ENCODE data around the gene CYB5A.
"Not testable (repeated sequence)": the region's sequence is repeated elsewhere in the genome, so short reads cannot be mapped to it uniquely, and the experiment has no call there.

CYB5A gene, protein sequence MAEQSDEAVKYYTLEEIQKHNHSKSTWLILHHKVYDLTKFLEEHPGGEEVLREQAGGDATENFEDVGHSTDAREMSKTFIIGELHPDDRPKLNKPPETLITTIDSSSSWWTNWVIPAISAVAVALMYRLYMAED

DNA sequence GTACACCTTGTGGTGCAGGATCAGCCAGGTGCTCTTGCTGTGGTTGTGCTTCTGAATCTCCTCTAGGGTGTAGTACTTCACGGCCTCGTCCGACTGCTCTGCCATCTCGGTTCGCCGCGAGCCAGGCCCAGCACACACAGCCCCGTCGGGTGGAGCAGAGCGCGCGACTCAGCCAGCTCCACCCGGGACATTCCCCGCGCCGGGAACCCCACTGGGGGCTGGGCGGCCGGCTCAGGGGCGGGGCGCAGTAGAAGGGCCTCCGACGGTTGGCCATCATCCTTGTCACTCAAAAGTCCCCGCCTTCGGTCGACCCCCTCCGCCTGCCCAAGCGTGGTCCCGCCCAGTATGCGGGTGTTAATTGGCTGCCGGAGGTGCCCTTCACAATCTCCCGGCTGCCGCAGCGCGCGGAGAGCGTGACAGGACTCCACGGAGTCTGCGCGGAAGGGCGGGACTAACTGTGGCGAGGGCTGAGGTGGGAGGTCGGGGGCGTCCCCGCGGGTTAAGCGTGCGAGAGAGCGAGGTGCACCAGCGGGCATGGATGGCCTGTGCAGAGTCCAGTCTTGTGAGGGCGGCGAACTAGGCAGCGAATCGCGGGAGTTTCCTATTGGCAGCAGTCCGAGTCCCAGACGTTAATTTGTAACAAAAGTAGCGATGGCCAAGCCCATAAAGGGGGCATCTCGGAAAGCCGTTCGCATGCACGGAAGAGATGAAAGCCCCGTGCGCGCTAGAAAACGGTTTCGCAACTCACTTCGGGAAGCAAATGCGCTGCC is at the start of gene CYB5A:
Gene CYB5A (minus strand): TSS at position 193 of the 770 bp plus-strand sequence. CDS start 88 bp downstream, at position 105.
- DNase-seq (ENCODE audit: low read depth), result peak; percentile 95

DNA sequence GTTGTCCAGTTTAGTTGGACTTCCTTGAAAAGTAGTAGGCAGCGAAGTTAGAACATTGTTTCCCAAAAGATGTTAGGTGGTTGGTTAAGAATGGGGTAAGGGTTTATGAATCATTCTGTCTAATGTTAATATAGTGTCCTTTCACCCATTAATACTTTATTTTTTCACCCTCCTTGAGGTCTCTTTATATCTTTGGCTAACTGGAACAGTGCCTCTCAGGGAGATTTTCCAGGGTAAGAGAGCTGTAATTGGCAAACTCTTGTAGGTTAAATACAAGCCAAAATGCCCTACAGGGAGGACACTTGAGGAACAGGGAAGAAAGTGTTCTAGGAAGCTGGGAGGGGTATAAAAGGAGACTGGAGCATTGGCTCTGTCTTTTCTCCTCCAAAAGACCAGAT is 46.1 kb upstream of the CYB5A start:
- DNase-seq (ENCODE audit: low read depth), result no peak

DNA sequence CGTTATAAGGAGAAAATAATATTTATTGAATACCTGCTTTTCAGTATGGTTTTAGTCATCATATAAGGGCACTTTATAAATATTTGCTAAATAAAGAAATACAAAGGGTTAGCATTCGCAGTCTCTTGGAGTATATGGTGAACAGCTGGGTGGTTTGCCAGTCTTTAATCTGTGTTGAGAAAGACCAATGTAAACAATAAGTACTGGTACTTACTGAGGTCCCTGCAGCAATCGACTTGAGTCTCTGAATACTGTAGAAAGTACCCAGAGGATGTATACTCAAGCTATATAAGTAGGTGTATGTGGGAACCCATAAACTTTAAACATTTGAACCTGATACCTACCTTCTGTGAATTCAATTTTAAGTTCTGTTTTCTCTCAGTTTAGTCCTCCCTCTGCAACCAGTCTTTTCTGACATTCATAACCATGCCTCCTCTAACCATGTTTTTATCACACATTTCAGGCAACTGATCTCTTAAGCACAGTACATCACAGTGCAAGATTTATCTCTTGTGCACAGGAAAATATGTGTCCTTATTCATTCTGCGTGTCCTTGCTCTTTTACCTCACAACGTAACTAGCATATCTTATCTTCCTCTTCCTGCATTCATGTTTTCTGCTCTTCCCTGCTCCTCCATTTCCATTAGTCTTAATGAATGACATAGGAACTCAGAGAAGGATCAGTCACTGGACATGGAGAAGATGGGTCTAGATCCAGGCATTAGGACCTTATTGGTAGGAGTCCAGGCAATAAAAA is 45.6 kb upstream of the CYB5A start:
- DNase-seq (ENCODE audit: low read depth), result no peak

DNA sequence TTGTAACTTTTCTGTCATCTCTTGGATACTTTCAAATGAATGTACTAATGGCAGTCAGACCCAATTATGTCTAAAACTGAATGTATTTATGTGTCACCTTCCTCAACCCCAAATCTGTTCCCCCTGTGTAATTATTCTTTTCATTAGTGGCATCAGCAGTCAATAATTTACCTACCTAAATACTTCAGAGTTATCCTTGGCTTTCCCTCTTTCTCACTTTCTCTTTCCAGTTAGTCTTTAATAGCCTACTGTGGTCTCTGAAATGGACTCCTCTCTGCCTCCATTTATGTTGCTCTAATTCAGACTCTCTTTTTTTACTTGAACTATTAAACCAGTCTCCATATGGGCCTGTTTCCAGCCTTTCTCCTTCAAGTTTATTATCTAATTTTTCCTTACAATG is 44.9 kb upstream of the CYB5A start:
- DNase-seq (ENCODE audit: low read depth), result no peak

DNA sequence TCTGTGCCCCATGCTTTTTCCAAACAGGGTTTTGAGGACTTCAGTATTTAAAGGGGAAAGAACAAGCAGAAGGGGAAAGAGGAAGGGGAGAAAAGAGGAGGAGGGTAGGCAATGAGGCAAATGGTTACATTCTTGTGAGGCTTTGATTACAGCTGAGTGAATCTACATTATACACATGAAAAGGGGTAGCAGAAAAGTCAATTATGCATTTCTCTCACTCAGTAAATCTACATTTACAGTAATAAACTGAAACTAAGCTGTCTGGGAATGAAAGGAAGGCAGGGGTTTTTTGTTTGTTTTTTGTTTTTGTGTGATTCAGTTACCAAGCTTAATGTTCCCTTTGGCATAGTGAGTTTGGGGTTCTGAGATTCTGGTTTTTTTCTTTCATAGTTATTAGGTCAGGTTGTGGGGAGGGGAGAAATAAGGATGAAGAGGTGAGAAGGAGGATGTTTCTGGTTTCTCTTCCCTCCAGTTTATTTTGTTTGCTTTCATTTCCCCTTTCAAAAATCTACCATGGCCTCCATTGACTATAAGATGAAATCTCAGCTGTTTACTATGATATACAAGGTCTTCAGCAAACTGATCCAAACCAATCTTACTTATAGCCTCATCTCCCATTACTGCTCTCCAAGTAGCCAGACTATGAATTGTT is 42.6 kb upstream of the CYB5A start:
- DNase-seq (ENCODE audit: low read depth), result no peak

DNA sequence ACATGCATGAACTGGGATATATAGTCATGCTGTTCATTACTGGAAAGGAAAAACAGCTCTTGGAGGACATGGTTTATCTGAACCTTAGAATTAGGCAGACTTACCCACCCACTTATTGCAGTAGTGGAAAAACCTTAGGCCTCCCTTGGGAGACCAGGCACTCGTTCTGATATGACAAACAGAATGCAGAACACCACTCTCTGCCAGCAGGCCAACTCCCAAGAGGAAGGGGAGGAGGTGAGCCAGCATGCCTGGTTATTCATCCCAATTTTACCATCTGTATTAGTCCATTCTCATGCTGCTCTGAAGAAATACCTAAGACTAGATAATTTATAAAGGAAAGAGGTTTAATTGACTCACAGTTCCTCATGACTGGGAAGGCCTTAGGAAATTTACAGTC is 41.3 kb upstream of the CYB5A start:
- DNase-seq (ENCODE audit: low read depth), result no peak

DNA sequence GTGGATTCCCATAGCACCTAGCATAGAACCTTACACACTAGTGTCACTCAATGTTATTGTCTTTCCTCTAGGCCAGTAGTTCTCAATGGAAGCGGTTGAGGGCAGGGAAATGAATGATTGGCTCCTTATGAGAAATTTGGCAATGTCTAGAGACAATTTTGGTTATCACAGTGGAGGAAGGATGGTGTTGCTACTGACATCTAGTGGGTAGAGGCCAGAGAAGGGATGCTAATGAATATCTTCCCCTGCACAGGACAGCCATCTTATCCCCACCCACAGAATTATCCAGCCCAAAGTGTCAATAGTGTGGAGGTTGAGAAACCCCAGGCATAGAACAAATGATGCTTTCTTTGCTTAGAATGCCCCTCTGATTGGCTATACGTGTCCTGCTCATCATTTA is 39.6 kb upstream of the CYB5A start:
- DNase-seq (ENCODE audit: low read depth), result no peak

DNA sequence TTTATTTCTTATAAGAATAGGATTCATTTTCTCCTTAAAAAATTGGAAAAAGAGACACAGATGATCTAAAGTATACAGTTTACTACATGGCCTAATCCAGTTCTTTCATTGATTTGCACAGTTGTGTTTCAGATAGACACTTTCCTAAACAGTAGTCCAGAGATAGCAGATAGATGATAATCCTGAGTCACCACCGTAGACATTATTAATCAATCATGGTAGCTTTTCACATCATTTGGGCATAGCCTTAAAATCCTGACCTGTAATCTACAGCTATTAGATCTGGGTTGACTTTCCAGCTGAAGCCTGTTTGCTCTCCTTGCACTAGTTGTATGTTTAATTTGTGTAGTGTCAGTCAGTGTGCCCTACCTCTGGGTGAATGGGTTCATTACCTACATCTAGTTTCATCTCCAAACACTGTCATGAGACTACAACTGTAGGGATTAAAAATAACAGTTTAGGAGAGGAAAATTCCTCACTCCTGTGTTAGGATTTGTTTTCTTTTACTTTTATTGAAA is 38.0 kb upstream of the CYB5A start:
- DNase-seq (ENCODE audit: low read depth), result no peak

DNA sequence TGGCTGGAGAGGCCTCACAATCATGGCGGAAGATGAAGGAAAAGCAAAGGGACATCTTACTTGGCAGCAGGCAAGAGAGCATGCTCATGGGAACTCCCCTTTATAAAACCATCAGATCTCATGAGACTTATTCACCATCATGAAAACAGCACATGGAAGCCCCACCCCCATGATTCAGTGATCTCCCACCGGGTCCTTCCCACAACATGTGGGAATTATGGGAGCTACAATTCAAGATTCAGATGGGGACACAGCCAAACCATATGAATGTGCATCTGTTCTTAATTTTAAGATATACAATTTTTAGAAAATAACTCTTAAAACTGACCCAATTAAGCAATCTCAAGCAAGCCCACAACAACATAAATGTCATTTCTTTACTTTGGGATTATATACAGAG is 36.4 kb upstream of the CYB5A start:
- DNase-seq (ENCODE audit: low read depth), result no peak

DNA sequence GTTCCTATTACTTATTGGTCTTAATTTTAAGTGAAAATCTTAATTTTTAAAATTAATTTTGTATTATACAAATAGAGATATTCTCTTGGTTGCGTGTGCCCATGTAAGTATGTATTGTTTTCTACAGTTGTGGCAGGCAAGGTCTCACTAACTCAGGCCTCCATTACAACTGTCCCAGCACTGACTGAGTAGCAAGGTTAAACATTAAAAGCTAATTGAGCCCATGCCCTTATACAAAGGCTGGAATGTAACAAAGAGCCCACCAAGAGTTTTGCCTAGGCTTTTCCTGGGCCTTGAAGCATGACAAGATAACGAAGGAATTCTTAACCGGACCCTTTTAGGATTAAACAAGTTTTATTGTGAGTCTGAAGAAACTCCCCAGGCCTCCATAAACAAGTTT is 35.0 kb upstream of the CYB5A start:
- not testable (repeated sequence) for DNase-seq (ENCODE audit: low read depth)

DNA sequence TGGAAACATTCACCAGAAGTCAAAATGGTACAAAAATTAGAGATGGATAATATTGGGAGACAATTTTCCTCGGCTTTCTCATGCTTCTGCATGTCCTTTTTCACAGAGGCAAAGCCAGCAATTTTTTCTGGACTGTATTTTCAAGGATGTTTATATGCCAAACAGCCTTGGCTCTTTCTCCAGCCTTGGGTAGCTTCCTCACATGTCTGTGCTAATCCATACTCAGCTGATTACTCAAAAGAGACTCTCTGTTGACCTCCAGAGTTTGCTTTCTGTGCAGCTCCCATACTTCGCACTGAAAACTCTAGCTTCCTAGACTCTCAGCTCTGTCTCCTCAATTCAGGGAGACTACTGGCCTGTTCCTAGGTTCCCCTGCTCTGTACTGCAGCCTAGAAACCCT is 34.5 kb upstream of the CYB5A start:
- DNase-seq (ENCODE audit: low read depth), result no peak

DNA sequence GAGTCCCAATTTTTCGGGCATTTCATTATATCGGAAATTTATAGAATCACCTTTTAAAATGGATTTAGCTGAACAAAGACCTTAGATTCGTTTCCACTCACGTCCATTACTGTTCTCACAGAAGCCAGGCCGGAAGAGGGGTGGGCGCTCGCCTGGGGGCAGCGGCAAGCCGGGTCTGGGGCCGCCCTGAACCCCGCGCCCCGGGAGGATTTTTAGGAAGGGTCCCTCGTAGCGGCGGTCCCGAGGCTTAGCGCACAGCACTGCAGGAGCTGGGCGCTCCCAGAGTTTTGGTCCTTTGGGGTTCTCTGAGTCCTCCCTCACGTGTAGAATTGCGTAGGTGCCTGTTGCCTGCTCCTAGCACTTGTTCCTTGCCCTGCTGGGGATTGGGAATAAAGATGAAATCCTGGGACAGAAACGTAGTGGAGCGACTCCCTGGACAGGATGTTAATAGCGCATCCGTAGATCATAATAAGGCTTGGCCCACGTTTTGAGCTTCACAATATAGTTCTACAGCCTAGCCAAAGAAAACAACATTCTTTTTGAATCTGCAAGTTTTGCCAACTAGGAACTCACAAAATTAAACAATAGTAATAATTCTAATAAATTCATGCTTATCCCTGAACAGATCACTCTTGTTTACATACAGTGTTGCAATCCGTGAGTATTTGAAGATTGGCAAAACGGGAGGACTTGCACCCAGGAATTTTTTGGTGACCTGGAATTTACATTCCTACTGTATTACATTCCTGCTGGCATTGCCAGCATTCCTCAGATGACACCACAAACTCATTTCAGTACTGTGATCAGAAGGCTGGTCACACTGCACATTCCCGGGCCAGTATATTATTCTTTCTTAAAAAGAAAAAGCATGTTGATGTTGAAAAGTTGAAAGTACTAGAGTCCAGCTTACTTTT is 24.8 kb upstream of the CYB5A start:
- DNase-seq (ENCODE audit: low read depth), result no peak

DNA sequence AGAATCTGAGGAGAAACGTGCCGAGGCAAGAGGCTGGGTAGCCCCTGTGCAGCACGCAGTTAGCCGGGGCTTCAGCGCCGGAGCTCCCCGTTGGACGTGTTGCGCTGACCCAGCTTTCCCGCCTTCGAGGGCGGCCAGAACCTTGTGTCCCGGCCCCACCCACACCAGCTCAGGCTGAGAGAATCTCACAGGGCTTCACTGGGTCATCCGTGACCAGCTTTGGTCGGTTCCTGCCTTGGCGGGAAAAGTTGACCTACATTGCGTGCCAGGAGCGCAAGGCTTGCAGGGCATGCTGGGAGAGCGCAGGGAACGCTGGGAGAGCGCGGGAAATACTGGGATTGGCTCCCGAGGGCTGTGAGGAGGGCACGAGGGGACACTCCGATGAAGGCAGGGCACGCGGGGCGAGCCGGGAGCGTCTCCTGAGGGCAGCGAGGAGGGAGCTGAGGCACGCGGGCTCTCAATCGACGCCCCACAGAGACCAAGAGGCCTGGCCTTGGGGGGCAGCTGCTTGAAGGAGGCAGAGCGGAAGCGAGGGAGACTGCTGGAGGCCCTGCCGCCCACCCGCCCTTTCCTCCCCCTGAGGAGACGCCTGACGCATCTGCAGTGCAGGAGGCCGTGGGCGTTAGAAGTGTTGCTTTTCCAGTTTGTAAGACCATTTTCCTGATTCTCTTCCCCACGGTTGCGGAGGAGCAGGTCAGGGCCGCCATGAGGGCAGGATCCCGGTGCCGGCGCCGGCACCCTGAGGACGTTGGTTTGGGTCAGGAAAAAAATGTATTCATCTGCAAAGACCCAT is 23.9 kb upstream of the CYB5A start, which contains the start of gene C18orf63:
Gene C18orf63 (plus strand): TSS at position 376 of the 793 bp plus-strand sequence. CDS start 2,027 bp downstream, outside the sequence.
- DNase-seq (ENCODE audit: low read depth), result no peak

DNA sequence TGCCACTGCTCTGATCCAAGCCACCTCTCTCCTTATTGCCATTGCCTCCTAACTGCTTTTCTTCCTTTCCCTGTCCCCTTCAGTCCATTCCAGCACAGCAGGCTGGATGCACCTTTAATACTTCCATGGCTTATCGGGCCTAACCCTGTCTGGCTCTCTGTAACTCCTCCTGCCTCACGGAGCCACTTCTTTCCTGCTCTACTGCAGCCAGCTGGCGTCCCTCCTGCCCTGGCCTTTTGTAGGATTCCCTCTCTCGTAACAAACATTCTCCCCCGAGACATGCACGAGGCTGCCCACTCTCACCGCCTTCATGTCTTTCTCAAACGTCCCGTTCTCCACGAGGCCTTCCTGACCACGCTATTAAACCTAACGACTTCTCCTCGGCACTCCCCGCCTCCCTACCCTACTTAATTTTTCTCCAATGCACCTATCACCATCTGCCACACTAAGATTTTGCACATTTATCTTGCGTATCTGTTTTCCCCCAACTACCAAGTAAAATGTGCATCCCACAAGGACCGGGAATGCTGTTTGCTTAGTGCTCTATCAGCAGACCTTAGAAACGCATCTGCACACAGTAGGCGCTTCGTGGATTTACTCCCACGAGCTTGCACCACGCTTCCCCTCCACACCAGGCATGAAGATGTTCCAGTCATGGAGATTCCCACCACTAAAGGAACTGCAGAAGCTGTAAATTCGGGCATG is 23.1 kb upstream of the CYB5A start:
- no peak for DNase-seq (ENCODE audit: low read depth)

DNA sequence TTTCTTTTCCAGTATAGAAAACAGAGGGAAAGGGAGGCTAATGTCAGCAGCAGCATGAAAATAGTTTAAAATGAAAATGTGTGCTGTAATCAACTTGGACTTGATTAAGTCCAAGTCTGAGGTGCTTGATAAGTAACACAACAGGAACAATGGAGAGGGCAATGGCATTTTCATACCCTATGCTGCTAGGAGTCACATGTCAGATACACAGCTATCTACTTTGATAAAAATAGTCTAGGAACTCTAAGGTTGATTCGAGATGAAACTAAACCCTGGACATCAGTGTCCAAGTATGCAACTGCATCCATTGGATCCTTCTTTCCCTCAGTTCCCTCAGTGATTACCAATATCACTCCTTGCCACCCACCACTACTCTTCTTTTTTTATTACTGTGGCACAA is 19.2 kb upstream of the CYB5A start:
- DNase-seq (ENCODE audit: low read depth), result no peak

DNA sequence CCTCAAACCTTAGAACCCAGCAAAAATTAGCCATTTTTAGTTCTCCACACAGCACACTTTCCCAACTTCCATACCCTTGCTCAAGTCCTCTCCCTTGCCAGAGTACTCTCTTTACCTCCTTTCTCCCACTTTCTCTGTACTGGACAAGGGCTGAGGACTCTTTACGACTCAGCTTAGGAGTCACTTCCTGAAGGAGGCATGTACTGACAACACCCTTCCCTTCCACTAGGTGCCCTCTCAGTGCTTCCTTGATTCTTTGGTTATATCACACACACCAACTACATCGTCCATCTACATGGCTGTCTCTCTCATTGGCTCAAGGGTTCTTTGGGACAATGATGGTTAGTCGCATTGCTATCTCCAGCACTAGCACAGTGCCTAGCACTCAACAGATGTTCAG is 18.6 kb upstream of the CYB5A start:
- no peak for DNase-seq (ENCODE audit: low read depth)

DNA sequence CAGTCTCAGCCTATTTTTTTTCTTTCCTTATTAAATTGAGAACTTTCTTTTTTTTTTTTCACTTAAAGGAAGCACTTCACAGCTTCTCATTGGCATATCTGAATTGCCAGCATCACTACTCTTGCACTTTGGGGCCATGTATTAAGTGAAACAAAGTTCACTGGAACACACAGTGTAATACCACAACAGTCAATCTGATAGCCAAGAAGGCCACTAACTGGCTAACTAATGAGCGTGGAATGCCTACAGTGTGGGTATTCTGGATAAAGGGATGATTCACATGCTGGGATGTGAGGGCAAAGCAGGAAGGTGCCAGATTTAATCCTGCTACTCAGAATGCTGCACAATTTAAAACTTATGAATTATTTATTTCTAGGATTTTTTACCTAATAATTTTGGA is 12.2 kb upstream of the CYB5A start:
- DNase-seq (ENCODE audit: low read depth), result no peak

DNA sequence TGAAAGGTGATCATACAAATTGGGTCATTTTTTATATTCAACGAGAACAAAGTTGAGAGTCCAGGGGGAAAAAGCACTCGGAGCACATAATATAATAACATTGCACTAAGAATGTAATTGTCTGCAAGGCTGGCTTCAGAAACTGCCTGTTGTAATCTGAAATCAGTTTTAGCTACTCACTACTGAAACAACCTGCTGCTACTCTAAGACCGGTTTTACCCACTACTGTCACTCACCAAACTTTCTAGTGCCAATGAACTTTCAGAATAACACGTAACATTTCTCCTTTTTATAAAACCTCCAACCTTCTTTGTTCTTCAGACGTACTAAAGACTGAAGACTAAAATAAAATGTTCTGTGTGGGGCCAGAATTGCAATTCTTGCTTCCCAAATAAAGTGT is 11.5 kb upstream of the CYB5A start:
- DNase-seq (ENCODE audit: low read depth), result no peak

DNA sequence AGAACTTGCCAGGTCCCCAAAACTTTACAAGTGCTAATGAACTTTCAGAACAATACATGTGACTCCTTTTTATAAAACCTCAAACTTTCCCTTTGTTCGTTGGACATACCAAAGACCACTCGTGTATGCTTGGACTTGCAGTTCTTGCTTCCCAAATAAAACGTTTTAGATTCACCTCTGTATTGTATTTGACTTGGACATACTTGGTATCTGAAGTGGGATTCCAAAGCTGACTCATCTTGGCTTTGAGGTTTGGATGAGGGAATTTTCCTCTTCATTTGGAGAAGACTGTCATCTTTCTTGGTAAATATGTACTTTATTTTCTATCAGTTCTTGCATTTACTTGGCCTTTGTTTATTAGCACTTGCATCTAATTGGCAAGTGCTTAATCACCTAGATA is 8.0 kb upstream of the CYB5A start:
- DNase-seq (ENCODE audit: low read depth), result no peak

DNA sequence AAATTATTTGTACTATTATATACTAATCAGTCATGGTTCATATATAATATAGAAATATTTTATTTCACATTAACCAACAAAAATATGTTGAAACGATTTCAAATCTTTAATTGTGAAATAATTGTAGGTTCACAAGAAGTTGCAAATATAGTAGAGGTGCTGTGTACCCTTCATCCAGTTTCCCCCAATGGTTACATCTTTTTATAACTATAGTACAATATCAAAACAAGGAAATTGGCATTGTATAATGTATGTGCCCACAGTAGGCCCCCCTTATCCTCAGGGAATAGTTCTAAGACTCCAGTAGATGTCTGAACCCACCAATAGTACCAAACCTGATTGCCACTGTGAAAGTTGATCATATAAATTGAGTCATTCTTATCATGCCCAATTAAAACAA is 7.4 kb upstream of the CYB5A start:
- no peak for DNase-seq (ENCODE audit: low read depth)
